ENCODE data around the gene HBEGF. TPM values are rescaled to one million over a fixed set of nuclear protein-coding genes. Genes with fewer than 3 reads are reported as not detected.

The HBEGF gene
- total RNA-seq, 1 donor from 2014 or later: 23.4 TPM

GRCh38 chr5:140302786-140303639 lies 43.4 kb downstream of the HBEGF start, which contains the start of gene PFDN1:
Gene PFDN1, minus strand, starts transcription at chr5:140303101. Its CDS starts 28 bp downstream, at chr5:140303073.
- peak; percentile 89 for DNase-seq (ENCODE audit: low read depth)

- DNase-seq (ENCODE audit: low read depth): no peak
These were observed 45.3 kb downstream of the HBEGF start for GRCh38 chr5:140301136-140301535.

DNA sequence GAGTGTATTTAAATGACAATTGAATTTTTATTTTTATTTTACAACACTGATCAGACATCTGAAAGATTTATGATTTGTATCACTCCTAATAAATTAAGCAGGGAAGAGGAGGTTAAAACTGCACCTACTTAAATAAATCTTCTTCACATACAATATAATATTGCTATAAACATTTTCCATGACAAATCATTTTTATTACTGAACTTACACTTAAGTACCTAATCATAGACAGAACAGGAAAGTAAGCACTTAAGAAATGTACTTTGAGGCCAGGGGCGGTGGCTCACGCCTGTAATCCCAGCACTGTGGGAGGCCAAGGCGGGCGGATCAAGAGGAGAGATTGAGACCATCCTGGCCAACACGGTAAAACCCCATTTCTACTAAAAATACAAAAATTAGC lies 47.3 kb downstream of the HBEGF start:
- DNase-seq (ENCODE audit: low read depth): no peak

- DNase-seq (ENCODE audit: low read depth): peak; percentile 89
These were observed 48.2 kb downstream of the HBEGF start for GRCh38 chr5:140298183-140298601.

DNA sequence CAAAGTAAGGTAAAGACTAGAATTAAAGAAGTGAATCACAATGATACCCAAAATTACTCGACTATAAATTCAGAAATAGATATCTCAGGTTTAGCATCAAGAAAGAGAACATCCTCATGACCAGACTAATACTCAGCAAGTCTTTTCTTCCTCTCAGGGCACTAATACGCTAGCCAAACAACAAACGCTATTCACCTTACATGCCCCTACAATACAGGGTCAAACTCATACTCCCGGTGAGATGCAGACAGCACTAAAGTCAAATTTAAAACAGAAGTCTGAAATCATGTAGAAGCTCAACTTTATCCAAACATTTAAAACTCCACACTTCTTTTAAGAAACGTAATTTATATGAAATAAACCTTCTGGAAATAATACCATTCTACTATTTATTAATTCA lies 49.1 kb downstream of the HBEGF start:
- DNase-seq (ENCODE audit: low read depth): no peak

DNA sequence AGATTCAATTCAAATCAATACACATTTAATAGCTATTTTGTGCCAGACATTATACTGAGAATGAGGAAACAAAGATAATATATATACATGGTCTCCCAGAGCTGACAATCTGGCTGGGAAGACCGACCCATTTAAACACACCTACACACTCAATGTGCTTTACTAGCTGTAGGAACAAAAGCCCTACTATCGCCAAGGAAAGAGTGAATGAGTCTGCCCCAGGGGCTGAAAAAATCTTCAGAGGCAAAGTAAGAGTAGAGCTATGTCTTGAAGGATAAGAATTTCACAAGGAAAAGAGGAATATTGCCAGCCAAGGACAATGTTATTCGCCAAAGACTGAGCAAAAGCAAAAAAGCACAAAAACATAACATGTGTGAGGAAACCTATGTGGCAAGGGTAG lies 50.1 kb downstream of the HBEGF start:
- no peak for DNase-seq (ENCODE audit: low read depth)

- DNase-seq (ENCODE audit: low read depth): peak; percentile 85
These were observed 51.0 kb downstream of the HBEGF start for GRCh38 chr5:140295414-140295813.

DNA sequence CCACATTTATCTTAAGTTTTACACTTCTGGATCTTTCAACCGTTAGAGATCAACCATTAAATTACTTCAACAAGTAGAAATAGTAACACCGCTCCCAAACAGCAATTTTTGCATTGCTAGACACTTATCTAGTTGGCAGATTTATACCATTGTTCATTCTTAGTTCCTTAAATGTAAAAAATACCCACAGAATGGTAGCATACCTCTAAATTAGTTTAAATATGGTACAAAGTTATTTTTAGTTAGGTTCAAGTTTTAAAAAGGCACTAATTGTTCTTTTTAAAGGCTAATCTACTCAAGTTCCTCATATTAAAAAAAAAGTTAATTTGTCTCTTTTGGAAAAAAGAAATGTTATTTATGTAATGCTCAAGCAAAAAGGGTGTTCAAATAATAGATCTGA lies 51.6 kb downstream of the HBEGF start:
- DNase-seq (ENCODE audit: low read depth): no peak

DNA sequence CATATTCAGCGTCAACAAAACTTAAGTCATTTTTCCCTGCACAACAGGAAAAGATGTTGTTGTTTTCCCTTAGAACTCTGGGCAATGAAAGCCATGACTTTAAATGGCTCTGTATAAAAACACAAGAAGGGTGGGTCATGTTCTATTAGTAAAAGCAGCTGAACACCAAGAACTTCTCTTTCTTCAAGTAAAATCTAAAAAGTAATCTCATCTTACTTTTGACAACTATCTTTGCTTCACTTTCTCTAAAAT lies 52.6 kb downstream of the HBEGF start:
- no peak for DNase-seq (ENCODE audit: low read depth)

GRCh38 chr5:140293091-140293848 lies 53.1 kb downstream of the HBEGF start:
- DNase-seq (ENCODE audit: low read depth): peak; percentile 31

GRCh38 chr5:140292212-140293036 lies 54.0 kb downstream of the HBEGF start:
- no peak for DNase-seq (ENCODE audit: low read depth)

DNA sequence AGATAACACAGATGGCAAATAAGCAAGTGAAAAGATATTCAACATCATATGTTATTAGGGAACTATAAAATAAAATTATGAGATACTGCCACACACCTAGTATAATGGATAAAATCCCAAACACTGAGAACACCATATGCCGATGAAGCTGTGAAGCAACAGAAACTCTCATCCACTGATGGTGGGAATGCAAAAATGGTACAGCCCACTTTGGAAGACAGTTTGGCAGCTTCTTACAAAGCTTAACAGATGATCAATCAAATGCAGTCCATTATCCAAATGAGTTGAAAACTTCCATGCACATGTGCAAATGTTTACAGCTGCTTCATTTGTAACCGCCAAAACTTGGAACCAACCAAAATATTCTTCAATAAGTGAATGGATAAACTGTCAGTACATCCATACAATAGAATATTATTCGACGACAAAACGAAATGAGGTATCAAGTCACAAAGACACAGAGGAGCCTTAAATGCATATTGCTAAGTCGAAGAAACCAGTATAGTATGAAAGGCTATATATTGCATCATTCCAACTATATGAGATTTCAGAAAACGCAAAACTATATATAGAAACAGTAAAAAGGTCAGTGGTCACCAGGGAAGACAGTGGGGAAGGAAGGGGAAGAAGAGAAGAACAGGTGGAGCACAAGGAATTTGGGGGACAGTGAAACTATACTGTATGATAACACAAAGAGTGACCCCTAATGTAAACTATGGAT lies 58.4 kb downstream of the HBEGF start:
- no peak for DNase-seq (ENCODE audit: low read depth)

DNA sequence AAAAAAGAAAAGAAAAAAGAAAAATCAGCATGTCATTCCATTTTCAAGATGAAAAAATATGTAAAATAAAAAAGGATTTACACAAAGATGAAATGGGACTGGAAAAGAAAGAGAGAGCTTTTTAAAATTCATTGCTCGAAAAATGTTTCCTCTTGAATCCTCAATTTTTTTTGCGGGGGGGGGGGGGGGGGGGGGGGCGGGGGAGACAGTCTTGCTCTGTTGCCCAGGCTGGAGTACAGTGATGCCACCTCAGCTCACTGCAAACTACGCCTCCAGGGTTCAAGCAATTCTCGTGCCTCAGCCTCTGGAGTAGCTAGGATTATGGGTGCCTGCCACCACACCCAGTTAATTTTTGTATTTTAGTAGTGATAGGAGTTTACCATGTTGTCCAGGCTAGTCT lies 60.0 kb downstream of the HBEGF start:
- no peak for DNase-seq (ENCODE audit: low read depth)

GRCh38 chr5:140284013-140284412 lies 62.4 kb downstream of the HBEGF start:
- no peak for DNase-seq (ENCODE audit: low read depth)

Other genes starting within 250 kb of the HBEGF start
- 6.1 and 22.4 TPM in 2 replicates for gene PURA, start 232.5 kb downstream of the HBEGF start, total RNA-seq
- gene IGIP, start 220.7 kb downstream of the HBEGF start, total RNA-seq: 4.5 and 17.2 TPM in 2 replicates
- gene CYSTM1, start 171.4 kb downstream of the HBEGF start, total RNA-seq: 27.0 and 30.0 TPM in 2 replicates
- gene PFDN1, start 43.5 kb downstream of the HBEGF start, total RNA-seq: 76.4 and 107 TPM in 2 replicates
- not detected in 2 replicates for gene SLC4A9, start 13.6 kb upstream of the HBEGF start, total RNA-seq
- gene ANKHD1, start 55.2 kb upstream of the HBEGF start, total RNA-seq: 36.1 and 81.5 TPM in 2 replicates
- 0.17 and 0.80 TPM in 2 replicates for gene EIF4EBP3, start 201.1 kb upstream of the HBEGF start, total RNA-seq
- 28.2 and 48.1 TPM in 2 replicates for gene SRA1, start 210.9 kb upstream of the HBEGF start, total RNA-seq
- 5.2 and 21.5 TPM in 2 replicates for gene APBB3, start 218.0 kb upstream of the HBEGF start, total RNA-seq
- 28.7 and 85.2 TPM in 2 replicates for gene SLC35A4, start 218.2 kb upstream of the HBEGF start, total RNA-seq